Liver (tissue), 9 donors: ENCODE measurements around the gene CHADL. TPM values are rescaled to one million over a fixed set of nuclear protein-coding genes. Genes with fewer than 3 reads are reported as not detected.

ENCODE experiments used
- DNase-seq: peaks from one replicate; pipeline ENCODE4 v3.0.0-alpha.2; 2017; ENCODE audit warnings: low spot score
- H3K27ac ChIP-seq, 2 donors: one replicate each; pipeline ENCODE4 v1.7.0; 2013; ENCODE audit warnings: inconsistent platforms in 2 of 2, low read length in 2 of 2, control low read depth in 1 of 2, low read depth in 1 of 2, mild to moderate bottlenecking in 1 of 2
- H3K27me3 ChIP-seq, 4 donors: one replicate each; pipeline versions ENCODE4 v1.6.1 to v1.7.0; 2013; ENCODE audit warnings: low read length in 3 of 4, inconsistent platforms in 1 of 4, mild to moderate bottlenecking in 1 of 4, moderate library complexity in 1 of 4; ENCODE audit not compliant: control insufficient read depth in 4 of 4, insufficient read depth in 4 of 4
- H3K36me3 ChIP-seq, 4 donors: one replicate each; pipeline versions ENCODE4 v1.6.1 to v1.7.0; 2013; ENCODE audit warnings: low read length in 3 of 4, mild to moderate bottlenecking in 3 of 4, low read depth in 1 of 4, moderate library complexity in 1 of 4; ENCODE audit not compliant: control insufficient read depth in 4 of 4, insufficient read depth in 3 of 4
- H3K4me1 ChIP-seq, 4 donors: one replicate each; pipeline versions ENCODE4 v1.6.1 to v1.7.0; 2013; ENCODE audit warnings: low read length in 3 of 4, mild to moderate bottlenecking in 3 of 4, moderate library complexity in 1 of 4; ENCODE audit not compliant: control insufficient read depth in 4 of 4, insufficient read depth in 4 of 4
- H3K4me3 ChIP-seq, 3 donors: one replicate each; pipeline versions ENCODE4 v1.6.1 to v1.7.0; 2013; ENCODE audit warnings: low read length in 3 of 3, control low read depth in 1 of 3, low read depth in 1 of 3, mild to moderate bottlenecking in 1 of 3
- H3K9ac ChIP-seq, 2 donors: one replicate each; pipeline ENCODE4 v1.7.0; 2013; ENCODE audit warnings: low read length in 2 of 2, mild to moderate bottlenecking in 2 of 2, moderate library complexity in 2 of 2, control low read depth in 1 of 2, low read depth in 1 of 2
- H3K9me3 ChIP-seq, 4 donors: one replicate each; pipeline versions ENCODE4 v1.6.1 to v1.7.0; 2013; ENCODE audit warnings: low read length in 3 of 4; ENCODE audit not compliant: control insufficient read depth in 4 of 4
- EGR1 ChIP-seq, 2 donors: IDR thresholded peaks; 2 replicates each; pipeline ENCODE4 v1.6.1; 2016 to 2018; ENCODE audit warnings: antibody characterized with exemption in 2 of 2, low read depth in 2 of 2
- FOXA1 ChIP-seq: IDR thresholded peaks from 2 replicates; pipeline ENCODE4 v1.6.1; 2016; ENCODE audit warnings: antibody characterized with exemption
- FOXA2 ChIP-seq: IDR thresholded peaks from 2 replicates; pipeline ENCODE4 v1.6.1; 2016; ENCODE audit warnings: antibody characterized with exemption
- GABPA ChIP-seq, 2 donors: IDR thresholded peaks in 1 of 2; conservative IDR thresholded peaks in 1 of 2; 2 replicates each; pipeline ENCODE4 v1.6.1; 2016; ENCODE audit warnings: antibody characterized with exemption in 2 of 2, mild to moderate bottlenecking in 1 of 2, moderate library complexity in 1 of 2
- HNF4A ChIP-seq, 2 donors: conservative IDR thresholded peaks; 2 replicates each; pipeline ENCODE4 v1.6.1; 2016; ENCODE audit warnings: antibody characterized with exemption in 2 of 2, mild to moderate bottlenecking in 2 of 2
- HNF4G ChIP-seq: IDR thresholded peaks from 2 replicates; pipeline ENCODE4 v1.6.1; 2016; ENCODE audit warnings: antibody characterized with exemption
- JUND ChIP-seq, 2 donors: IDR thresholded peaks; 2 replicates each; pipeline ENCODE4 v1.6.1; 2016; ENCODE audit warnings: antibody characterized with exemption in 2 of 2
- NR2F2 ChIP-seq: IDR thresholded peaks from 2 replicates; pipeline ENCODE4 v1.6.1; 2016; ENCODE audit warnings: antibody characterized with exemption
- RAD21 ChIP-seq, 2 donors: IDR thresholded peaks; 2 replicates each; pipeline ENCODE4 v1.6.1; 2016; ENCODE audit warnings: antibody characterized with exemption in 2 of 2, mild to moderate bottlenecking in 2 of 2
- RXRA ChIP-seq, 2 donors: IDR thresholded peaks; 2 replicates each; pipeline ENCODE4 v1.6.1; 2017 to 2018; ENCODE audit warnings: antibody characterized with exemption in 2 of 2, mild to moderate bottlenecking in 1 of 2
- SP1 ChIP-seq: IDR thresholded peaks from 2 replicates; pipeline ENCODE4 v1.6.1; 2018; ENCODE audit warnings: antibody characterized with exemption, mild to moderate bottlenecking
- TAF1 ChIP-seq: conservative IDR thresholded peaks from 2 replicates; pipeline ENCODE4 v1.6.1; 2016; ENCODE audit warnings: antibody characterized with exemption, mild to moderate bottlenecking
- YY1 ChIP-seq: IDR thresholded peaks from 2 replicates; pipeline ENCODE4 v1.6.1; 2016; ENCODE audit warnings: antibody characterized with exemption, mild to moderate bottlenecking
- WGBS: extraction: QIAGEN DNeasy Blood & Tissue Kit; methylation state at CpG from one replicate; pipeline ENCODE4 v1.1.7; 2013; 5-methylcytosine and 5-hydroxymethylcytosine counted together
- polyA plus RNA-seq, 2 donors: library from polyadenylated mRNA; stranded (reverse) in 1 of 2; unstranded in 1 of 2; fragments of 200-250 nt in 1 of 2; fragments of >200 nt in 1 of 2; fragmentation: Nextera tagmentation in 1 of 2; extraction: Ambion mirVana in 1 of 2; gene quantifications; one replicate each; pipeline versions ENCODE4 v1.2.1 to v1.2.3, GENCODE V29; 2013 to 2015
- total RNA-seq, 2 donors: library from RNA; depleted of rRNA; stranded (reverse); fragments of >200 nt; gene quantifications; one replicate each; pipeline ENCODE4 v1.2.3, GENCODE V29; 2014
- TF ChIP-seq, protein P1 (sequence below): IDR thresholded peaks from 2 replicates; pipeline ENCODE4 v1.6.1; 2016; ENCODE audit warnings: antibody characterized with exemption
- TF ChIP-seq, protein P2 (sequence below): IDR thresholded peaks from 2 replicates; pipeline ENCODE4 v1.6.1; 2016; ENCODE audit warnings: antibody characterized with exemption
- TF ChIP-seq, protein P3 (sequence below): IDR thresholded peaks from 2 replicates; pipeline ENCODE4 v1.6.1; 2016; ENCODE audit warnings: antibody characterized with exemption
- TF ChIP-seq, protein P4 (sequence below): fragments of 150-350 bp; IDR thresholded peaks from 2 replicates; pipeline ENCODE4 v1.5.1; 2017; ENCODE audit warnings: improper control_type of control experiment, low read depth, low read length; ENCODE audit not compliant: missing input control
- TF ChIP-seq, protein P5 (sequence below): IDR thresholded peaks from 2 replicates; pipeline ENCODE4 v1.6.1; 2016; ENCODE audit warnings: antibody characterized with exemption, mild to moderate bottlenecking
- donor health status: healthy.
- donor health status: healthy.
- donor health status: healthy.
- donor health status: healthy.
- donor health status: healthy.

CHADL gene
- total and polyA plus RNA-seq, 4 donors, result 0.51 to 1.0 (median 0.62) TPM

DNA sequence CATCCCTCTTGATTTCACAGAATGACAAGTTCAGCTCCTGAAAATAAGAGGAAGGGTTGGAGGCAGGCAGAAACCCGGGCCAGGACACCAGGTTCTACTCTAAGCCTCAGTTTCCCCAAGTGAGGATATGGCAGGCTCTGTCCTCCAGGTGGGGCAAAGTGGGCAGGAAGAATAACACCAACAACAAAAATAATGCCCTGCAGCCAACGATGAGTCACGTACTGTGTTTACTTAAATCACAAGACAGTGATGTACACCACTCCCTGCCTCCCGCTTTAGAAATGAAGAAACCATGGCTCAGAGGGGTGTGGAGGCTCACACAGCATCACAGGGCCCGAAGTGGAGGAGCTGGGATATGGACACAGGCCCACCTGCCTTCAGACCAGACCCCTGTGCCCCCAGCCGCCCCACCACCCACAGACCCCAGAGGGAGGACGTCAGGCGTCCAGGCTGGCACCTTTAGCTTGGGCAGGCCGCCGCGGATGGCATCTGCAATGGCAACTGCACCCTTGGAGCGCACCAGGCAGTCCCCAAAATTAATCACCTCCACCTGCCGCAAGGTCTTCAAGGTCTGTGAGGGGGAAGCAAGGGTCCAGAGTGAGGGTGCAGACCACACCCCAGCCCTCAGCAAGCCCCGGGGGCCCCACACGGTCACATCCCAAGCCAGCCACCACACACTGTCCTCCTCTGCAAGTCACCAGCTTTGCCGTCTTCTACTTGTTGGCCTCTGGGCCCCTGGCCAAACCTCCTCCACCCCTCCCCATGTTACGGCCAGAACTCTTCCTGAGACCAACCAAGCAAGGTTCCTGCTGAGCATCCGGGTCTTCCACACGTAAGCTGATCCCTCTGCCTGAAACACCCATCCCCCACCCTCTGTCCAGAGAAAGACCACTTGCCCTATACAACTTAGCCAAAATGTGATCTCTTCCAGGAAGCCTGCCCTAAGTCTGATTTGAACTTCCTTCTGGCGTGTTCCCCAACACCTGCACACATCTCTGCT is 15.8 kb upstream of the CHADL start:
- Histone ChIP-seq H3K4me1 (no peaks in the 10 kb centered on the region), H3K4me3 (no peak overlapping the region), H3K9me3 (no peaks in the 10 kb centered on the region), H3K27me3 (no peaks in the 10 kb centered on the region), H3K9ac (no peak overlapping the region), H3K36me3 (peaks cover 11 to 85% (median 42%) of the 10 kb centered on the region in 4 donors), H3K27ac (no peak overlapping the region)
- WGBS, result 91% methylated on average over 20 of the region's 20 CpGs
- TF ChIP-seq TAF1 (no peak), RAD21 (IDR thresholded peaks at IDR 0.05) (no peak), EGR1 (IDR thresholded peaks at IDR 0.05; ENCODE audit: low read depth in 2 of 2) (no peak), FOXA2 (no peak), GABPA (IDR thresholded peaks at IDR 0.05 in 1 of 2, conservative IDR thresholded peaks at IDR 0.05 in 1 of 2) (no peak), JUND (IDR thresholded peaks at IDR 0.05) (no peak), YY1 (no peak), HNF4A (conservative IDR thresholded peaks at IDR 0.05) (no peak), SP1 (no peak), RXRA (IDR thresholded peaks at IDR 0.05) (no peak), NR2F2 (no peak), FOXA1 (no peak), HNF4G (no peak)
- TF ChIP-seq, protein P1, sequence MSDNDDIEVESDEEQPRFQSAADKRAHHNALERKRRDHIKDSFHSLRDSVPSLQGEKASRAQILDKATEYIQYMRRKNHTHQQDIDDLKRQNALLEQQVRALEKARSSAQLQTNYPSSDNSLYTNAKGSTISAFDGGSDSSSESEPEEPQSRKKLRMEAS, result no peak
- TF ChIP-seq, protein P2, sequence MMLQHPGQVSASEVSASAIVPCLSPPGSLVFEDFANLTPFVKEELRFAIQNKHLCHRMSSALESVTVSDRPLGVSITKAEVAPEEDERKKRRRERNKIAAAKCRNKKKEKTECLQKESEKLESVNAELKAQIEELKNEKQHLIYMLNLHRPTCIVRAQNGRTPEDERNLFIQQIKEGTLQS, result no peak
- TF ChIP-seq, protein P3, sequence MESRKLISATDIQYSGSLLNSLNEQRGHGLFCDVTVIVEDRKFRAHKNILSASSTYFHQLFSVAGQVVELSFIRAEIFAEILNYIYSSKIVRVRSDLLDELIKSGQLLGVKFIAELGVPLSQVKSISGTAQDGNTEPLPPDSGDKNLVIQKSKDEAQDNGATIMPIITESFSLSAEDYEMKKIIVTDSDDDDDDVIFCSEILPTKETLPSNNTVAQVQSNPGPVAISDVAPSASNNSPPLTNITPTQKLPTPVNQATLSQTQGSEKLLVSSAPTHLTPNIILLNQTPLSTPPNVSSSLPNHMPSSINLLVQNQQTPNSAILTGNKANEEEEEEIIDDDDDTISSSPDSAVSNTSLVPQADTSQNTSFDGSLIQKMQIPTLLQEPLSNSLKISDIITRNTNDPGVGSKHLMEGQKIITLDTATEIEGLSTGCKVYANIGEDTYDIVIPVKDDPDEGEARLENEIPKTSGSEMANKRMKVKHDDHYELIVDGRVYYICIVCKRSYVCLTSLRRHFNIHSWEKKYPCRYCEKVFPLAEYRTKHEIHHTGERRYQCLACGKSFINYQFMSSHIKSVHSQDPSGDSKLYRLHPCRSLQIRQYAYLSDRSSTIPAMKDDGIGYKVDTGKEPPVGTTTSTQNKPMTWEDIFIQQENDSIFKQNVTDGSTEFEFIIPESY, result no peak
- TF ChIP-seq, protein P4, sequence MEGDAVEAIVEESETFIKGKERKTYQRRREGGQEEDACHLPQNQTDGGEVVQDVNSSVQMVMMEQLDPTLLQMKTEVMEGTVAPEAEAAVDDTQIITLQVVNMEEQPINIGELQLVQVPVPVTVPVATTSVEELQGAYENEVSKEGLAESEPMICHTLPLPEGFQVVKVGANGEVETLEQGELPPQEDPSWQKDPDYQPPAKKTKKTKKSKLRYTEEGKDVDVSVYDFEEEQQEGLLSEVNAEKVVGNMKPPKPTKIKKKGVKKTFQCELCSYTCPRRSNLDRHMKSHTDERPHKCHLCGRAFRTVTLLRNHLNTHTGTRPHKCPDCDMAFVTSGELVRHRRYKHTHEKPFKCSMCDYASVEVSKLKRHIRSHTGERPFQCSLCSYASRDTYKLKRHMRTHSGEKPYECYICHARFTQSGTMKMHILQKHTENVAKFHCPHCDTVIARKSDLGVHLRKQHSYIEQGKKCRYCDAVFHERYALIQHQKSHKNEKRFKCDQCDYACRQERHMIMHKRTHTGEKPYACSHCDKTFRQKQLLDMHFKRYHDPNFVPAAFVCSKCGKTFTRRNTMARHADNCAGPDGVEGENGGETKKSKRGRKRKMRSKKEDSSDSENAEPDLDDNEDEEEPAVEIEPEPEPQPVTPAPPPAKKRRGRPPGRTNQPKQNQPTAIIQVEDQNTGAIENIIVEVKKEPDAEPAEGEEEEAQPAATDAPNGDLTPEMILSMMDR, result no peak
- TF ChIP-seq, protein P5, sequence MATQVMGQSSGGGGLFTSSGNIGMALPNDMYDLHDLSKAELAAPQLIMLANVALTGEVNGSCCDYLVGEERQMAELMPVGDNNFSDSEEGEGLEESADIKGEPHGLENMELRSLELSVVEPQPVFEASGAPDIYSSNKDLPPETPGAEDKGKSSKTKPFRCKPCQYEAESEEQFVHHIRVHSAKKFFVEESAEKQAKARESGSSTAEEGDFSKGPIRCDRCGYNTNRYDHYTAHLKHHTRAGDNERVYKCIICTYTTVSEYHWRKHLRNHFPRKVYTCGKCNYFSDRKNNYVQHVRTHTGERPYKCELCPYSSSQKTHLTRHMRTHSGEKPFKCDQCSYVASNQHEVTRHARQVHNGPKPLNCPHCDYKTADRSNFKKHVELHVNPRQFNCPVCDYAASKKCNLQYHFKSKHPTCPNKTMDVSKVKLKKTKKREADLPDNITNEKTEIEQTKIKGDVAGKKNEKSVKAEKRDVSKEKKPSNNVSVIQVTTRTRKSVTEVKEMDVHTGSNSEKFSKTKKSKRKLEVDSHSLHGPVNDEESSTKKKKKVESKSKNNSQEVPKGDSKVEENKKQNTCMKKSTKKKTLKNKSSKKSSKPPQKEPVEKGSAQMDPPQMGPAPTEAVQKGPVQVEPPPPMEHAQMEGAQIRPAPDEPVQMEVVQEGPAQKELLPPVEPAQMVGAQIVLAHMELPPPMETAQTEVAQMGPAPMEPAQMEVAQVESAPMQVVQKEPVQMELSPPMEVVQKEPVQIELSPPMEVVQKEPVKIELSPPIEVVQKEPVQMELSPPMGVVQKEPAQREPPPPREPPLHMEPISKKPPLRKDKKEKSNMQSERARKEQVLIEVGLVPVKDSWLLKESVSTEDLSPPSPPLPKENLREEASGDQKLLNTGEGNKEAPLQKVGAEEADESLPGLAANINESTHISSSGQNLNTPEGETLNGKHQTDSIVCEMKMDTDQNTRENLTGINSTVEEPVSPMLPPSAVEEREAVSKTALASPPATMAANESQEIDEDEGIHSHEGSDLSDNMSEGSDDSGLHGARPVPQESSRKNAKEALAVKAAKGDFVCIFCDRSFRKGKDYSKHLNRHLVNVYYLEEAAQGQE, result no peak
- no peak for DNase-seq
